ENCODE measurements around the gene EPS15.
"Not testable (repeated sequence)": the region's sequence is repeated elsewhere in the genome, so short reads cannot be mapped to it uniquely, and the experiment has no call there.

EPS15 gene

DNA sequence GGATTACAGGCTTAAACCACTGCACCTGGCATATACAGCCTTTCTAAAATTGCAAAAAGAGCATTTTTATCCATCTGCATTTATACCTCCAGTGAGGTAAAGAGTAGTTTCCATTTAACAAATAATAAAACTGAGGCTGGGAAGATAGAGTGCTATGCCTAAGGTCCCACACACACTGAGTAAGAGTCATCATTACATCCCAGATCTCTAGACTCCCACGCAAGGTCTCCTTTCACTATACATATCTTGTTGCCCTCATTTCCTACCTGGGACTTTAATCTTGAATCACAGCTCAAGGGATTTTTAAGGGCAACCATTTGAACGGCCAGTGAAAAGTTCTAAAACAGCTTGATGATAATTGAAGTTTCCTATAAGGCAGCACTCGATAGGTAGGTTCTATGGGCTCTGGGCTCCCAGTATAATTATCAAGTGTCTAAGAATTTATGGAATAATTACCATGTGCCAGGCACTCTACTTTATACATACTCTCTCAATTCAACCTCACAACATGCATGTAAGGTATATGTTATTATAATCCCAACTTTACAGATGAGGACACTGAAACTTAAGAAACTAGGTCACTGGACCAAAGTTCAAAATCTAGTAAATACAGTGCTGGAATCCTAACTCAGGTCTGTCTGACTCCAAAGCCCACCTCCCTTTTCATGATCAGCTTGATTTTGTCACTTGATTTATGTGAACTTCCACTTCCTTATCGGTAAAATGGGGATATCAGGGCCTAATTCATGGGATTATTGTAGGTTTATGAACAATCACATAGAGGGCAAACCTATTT, 23.3 kb upstream of the EPS15 start:
- no peak for DNase-seq (ENCODE audit: low read depth in 2 of 2)

DNA sequence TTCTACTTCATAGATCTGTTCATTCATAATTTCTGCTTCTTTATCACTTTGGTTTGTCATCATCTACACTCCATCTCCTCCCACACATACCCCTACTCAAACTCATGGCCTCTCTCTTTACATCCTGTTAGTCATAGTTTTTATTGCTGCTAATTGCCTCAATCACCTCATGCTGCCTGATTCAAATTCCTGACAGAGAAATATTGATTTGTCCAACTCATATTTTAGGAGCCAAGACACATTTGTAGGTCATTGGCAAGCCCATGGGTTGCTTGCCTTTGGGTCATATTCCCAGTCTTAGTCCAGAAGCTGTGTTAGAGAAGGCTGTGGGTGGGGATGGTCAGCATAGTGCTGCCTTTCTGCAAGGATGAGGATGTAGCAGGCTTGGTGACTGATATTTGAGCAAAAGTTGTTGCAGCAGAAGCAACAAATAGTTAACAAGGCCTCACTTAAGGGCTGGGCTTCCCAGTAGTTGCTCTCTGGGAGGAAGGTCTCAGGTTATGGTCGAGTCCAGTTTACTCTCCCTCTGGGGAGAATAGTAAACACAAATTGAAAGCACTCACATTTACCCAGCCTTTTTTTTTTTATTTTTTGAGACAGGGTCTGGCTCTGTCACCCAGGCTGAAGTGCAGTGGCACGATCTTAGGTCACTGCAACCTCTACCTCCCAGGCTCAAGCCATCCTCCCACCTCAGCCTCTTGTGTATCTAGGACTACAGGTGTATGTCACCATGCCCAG, 22.4 kb upstream of the EPS15 start:
- no peak for DNase-seq (ENCODE audit: low read depth in 2 of 2)

DNA sequence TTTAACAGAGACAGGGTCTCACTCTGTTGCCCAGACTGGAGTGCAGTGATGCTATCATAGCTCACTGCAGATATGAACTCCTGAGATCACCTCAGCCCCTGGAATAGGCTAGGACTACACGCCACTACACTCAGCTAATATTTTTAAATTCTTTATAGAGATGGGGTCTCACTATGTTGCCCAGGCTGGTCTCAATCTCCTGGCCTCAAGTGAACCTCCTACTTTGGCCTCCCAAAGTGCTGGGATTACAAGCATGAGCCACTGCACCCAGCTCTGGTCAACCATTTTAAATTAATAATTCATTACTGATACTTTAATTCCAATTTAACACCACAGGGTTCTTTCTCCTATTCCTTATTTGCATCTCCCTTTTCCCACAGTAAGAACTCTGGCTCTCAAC, 18.5 kb upstream of the EPS15 start:
- DNase-seq (ENCODE audit: low read depth in 2 of 2) = no peak

DNA sequence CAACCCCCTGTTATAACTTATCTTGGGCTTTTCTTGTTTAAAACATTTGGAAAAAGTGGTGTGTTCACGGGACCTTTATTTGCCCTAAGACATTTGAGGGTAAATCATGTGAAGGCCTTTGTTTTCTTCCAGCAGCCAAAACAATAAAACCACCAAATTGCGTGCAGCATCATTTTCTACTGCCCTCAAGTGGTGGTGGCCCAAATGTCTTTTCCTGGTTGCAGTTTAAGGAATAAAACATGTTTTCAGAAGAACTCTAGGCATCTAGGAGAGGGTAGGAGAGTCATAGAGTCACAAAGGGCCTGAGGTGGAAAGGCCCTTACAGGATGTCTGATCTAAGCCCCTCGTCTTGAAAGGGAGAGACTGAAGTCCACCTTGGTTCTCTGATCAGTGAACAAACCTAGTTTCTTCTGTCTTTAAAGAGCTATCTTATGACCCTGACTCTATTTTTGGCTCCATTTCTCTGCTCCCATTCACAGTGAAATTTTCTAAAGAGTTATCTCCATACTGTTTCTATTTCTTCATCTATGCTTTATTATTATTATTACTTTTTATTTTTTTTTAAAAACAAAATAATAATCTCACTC, 16.0 kb upstream of the EPS15 start:
- DNase-seq (ENCODE audit: low read depth in 2 of 2) = no peak

DNA sequence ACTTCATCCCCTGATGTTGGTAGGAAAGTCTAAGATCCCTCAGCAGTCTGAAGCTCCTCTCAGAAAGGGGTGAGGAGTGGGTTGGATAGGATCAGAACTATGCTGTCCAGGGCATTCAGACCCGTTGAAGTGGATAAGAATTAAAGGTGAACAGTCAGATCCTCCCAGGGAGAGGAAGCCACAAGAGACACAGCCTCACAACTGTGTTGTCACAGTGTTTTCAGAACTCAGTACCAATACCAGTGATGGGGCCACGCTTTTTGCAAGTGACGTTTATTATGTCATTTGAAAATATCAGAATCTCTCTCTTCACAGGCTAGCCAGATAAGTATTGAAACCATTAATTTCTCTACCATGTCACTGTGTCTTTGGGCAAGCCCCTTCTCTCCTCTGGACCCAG, 15.4 kb upstream of the EPS15 start:
- no peak for DNase-seq (ENCODE audit: low read depth in 2 of 2)

DNA sequence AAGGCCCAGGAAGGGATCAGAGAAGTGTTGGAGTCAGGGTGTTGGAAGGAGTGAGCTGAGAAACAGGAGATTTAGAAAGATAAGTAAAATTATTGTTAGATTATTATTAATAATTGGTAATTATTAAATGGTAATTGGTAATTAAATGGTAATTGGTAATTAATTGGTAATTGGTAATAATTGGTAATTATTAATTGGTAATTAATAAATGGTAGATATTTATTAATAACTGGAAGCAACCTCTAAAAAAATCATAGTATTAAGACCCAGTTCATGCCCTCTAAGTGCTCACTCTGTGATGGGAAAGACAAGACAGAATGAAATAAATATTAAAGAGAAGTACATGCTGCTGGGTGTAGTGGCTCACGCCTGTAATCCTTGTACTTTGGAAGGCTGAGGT, 13.8 kb upstream of the EPS15 start:
- no peak for DNase-seq (ENCODE audit: low read depth in 2 of 2)

DNA sequence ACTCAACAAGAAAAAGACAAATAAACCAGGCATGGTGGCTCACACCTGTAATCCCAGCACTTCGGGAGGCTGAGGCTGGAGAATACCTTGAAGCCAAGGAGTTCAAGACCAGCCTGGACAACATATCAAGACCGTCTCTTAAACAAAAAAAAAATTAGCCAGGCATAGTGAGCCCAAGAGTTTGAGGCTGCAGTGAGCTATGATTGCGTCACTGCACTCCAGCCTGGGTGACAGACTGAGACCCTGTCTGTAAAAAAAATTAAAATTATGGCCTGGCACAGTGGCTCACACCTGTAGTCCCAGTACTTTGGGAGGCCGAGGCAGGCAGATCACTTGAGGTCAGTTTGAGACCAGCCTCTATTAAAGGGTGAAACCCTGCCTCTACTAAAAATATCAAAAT, 11.4 kb upstream of the EPS15 start:
- not testable (repeated sequence) for DNase-seq (ENCODE audit: low read depth in 2 of 2)

DNA sequence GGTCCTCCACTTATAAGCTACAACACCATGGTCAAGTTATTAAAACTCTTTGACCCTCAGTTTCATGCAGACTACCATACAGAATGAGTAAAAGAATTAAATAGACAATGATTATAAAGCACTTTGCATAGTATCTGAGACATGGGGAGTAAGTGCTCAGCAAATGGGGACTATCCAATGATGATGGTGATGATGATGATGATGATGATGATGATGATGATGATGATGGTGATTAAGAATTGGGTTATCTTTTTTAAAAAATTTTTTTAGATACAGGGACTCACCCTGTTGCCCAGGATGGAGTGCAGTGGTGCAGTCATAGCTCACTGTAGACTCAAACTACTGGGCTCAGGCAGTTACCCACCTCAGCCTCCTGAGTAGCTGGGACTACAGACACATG, 8.1 kb upstream of the EPS15 start:
- DNase-seq (ENCODE audit: low read depth in 2 of 2) = no peak

DNA sequence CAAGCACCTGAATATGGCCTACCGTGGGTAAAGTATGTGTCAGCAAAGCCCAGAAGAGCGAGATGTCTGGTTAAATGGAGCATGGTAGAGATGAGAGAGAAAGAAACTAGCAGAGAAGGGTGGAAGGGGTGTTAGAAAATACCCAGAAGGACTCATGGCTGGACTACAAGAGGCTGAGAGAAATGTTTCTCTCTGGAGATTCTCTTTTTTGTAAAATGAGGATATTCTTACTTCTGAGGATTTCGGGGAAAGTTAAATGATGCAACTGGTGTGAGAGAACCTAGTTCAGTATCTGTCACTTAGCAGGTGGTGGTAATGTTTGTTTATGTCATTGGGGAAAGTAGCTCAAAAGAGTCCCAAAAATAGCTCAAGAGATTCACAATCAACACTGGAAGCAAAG, 7.2 kb upstream of the EPS15 start:
- no peak for DNase-seq (ENCODE audit: low read depth in 2 of 2)

DNA sequence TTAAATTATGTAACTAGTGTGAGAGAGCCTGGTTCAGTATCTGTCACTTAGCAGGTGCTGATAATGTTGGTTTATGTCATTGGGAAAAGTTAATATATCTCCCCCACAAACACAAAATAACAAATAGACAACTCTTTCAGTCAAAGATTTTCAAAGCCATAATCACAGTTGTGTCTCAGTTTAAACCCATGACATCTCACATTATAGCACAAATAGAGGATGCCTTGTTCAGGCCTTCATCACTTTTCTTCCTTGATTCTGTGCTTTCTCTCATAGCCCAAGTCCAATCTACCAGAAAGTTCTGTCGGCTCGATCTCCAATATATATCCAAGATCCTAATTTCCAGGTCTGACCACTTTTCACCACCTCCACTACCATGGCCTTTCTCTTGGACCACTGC, 6.2 kb upstream of the EPS15 start:
- no peak for DNase-seq (ENCODE audit: low read depth in 2 of 2)

DNA sequence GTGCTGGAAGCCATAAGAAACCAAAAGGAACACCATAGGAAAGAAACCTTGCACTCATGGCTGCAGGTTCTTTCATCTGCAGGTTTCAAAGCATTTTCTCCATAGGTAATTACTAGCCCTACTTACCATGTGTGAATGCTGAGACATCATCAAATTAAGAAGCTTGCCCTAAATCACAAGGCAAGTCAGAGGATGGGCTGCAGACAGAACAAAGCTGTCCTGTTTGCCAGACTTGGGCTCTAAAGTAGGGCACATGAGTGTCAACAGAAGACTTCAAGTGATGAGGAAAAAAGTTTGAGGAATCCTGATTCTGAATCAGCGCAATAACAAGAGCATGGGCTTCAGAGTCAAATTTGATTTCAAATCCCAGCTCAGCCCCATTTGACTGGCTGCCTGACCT, 5.8 kb upstream of the EPS15 start:
- no peak for DNase-seq (ENCODE audit: low read depth in 2 of 2)

DNA sequence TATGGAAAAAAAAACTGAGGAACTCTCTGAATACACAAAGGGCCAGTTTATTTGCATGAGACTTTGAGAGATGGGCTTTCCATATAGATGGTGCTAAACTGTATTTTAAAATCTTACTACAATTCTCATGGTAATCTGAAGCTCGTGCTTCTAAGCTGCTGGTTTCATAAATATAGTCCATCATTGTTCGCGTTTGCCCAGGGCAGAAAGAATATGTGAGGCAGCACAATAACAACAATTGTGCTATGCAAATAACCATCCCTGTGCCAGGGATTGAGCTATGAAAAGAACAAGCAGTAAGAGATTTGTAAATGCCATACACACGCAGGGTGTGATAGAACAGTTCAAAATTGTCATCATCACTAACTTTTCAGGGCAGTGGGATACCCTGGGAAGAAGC, 4.9 kb upstream of the EPS15 start:
- DNase-seq (ENCODE audit: low read depth in 2 of 2) = no peak

DNA sequence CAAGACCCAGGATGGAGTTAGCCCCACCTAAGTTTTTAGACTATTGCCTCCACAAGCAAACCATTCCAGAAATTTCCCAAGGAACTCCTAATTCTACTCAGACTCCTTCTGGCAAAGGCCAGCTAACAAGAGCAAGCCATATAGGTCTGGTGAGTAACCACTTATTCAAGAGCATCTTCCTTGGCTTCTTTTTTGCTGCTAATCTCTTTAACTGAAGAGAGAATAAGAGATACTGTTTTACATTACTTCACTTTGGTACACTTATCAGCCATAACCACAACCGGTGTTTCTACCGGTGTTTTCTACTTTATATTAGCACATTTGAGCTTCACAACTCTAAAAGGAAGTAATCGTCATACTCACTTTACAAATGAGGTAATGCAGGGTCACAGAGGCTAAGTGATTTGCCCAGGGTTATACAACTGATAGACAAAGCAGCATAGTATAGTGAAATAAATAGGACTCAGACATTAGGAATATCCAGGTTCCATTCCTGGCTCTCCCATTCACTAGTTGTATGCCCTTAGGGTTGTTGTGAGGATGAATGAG, 1.7 kb upstream of the EPS15 start:
- no peak for DNase-seq (ENCODE audit: low read depth in 2 of 2)

DNA sequence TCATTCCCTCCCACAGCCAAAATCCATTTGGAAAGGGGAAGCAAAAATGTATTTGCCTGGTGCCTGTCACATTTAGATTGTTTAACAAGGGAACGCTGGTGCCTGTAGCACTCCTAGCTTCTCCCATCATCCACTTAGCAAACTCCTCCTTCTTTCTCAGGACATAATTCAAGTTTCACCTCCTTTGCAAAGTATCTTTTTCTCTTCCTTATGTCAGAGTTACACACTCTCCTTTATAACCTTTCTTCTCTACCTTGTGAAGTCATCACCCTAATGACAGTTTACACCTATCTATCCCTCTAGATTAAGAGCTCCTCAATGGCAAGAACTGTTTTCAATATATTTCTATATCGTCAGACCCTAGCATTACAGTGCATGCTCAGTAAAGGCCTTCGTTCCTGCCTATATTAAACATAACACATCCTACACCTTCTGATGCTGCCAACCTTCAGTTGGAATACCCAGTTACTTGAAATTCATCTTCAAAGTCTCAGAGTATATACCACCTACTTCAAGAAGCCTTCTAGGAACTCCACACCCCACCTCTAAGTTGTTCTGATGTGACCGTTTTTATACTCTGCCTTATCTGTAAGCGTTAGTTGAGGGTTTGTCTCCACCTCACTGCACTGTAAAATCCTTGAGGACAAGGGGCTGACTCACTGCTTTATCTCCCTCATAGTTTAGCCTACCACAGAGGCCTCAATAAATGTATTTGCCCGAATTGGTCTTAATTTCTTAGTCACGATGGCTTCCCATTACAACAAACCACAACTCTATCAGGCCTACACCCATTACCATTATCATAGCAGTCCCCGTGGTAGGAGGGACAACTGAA, 1.0 kb upstream of the EPS15 start:
- DNase-seq (ENCODE audit: low read depth in 2 of 2) = no peak

DNA sequence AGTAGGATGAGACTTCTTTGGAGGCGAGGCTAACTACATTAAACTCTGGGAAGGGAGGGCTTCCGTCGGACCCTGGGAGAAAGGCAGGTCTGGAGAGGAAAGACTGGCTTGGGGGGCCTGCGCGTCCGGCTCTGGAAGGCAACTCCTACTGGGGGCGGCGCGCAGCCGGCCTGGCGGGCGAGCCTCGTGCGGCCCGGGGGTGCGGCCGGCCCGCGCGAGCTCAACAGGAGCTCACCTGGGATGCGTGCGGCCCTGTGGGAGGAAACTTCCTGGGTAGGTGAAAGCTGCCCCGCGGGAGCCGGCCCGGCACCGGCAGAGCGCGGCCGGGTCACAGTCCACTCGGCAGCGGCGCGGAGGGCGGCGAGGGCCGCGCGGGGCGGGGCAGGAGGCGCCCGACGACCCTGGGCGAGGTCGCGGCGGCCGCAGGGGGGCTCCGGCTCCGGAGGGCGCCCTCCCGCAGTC, 449 bp downstream of the EPS15 start:
- peak; percentile 39 for DNase-seq (ENCODE audit: low read depth in 2 of 2)

DNA sequence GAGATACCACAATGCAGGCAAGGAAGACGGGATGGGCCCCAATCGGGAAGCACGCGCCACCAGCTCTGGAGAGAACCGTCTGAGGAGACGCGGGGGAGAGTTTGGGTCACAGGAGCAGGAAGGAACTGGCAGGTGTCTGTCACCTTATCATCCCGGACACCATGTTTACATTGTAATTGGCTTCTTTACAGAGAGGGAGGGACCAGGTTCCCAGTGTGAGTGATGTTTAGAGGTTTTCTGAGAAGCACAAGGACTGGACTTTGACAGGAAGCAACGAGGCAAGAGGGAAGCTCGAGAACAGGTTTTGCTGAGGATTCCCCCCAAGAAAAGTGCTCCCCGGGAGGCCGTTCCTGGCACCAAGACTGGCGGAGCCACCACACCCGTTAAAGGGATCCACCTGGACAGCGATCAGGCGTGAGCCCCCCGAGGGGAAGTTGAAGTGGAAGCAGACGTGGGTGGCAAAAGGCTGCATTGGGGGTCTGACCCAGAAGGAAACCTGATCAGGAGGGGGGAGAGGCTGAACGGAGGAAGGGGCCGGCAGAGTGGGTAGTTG, 957 bp downstream of the EPS15 start:
- DNase-seq (ENCODE audit: low read depth in 2 of 2) = no peak

DNA sequence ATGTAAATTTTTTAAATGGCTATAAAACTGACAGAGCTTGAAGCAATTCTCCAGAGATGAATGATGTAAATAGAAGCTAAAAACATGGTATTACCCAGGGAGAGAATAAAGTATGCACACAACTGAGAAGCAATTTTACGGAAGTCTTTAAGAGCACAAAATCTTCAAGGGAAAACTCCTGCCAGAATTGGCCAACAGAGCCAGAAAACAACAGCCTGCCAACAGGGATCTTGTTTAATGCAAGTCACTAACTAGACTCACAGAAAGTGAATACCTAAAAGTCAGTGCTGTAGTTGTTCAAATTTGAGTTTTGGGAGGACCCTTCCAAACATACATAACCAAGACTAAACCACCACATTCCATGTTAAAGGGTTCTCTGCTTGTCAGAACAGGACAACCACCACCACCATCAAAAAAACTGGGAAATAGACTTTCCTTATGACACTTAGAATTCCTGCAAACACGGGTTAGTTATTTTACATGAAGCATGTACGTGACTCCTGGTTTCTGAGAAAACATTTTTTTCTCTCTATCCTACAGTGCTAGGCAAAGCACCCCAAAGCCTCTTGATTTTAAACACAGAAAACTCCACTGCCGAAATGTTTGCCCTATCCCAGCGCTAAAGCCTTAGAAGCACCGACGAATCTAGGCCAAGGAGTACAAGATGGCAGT, 1.6 kb downstream of the EPS15 start:
- DNase-seq (ENCODE audit: low read depth in 2 of 2) = no peak

DNA sequence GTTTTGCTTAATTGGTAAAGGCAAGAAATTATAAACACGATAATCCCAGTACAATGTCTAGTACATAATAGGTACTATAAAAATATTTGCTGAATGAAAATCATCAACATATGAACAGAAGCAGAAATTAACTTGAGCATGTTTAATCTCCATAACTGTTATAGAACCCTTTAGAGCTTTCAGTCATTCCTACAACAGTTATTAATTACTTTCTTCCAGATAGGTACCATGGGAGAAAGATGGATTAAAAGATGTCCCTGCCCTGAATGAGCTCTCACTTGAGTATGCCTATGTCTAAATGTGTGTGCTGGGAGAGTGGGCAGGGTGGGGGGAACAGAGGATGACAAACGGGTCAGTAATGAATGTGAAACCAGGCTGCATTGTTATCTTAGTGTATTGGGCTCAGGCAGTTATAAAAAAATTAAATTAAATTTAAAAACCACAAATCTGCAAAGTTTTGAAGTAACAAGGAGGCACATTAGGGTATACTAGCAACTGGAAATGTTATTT, 2.4 kb downstream of the EPS15 start:
- DNase-seq (ENCODE audit: low read depth in 2 of 2) = no peak

DNA sequence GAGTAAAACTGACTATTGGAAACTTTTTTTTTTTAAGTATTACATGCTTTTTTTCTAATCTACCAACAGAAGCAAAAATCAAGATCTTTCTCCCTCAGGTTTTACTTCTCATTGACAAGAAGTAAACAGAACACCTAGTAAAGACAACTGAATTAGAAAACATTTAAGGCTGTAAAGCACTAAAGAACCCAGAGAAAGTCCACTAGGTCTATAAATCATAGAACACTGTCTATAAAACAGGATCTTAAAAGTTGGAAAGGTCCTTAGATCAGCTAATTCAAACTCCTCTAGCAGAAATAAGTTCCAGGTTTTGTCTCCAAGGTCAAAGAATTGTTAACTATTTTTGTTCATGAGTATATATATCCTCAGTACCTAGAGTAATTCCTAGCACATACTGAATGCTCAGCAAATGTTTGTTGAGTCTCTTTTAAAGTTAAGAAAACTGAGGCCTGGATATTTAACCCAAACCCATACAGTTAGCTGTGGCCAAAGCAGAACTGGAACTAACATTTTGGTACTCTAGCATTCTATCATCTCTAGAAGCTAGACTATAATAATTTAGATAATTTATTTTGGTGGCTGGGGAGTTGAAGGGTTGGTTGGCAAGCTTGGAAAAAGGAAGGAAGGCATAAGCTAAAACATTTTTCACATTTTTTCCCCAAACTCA, 3.0 kb downstream of the EPS15 start:
- no peak for DNase-seq (ENCODE audit: low read depth in 2 of 2)

DNA sequence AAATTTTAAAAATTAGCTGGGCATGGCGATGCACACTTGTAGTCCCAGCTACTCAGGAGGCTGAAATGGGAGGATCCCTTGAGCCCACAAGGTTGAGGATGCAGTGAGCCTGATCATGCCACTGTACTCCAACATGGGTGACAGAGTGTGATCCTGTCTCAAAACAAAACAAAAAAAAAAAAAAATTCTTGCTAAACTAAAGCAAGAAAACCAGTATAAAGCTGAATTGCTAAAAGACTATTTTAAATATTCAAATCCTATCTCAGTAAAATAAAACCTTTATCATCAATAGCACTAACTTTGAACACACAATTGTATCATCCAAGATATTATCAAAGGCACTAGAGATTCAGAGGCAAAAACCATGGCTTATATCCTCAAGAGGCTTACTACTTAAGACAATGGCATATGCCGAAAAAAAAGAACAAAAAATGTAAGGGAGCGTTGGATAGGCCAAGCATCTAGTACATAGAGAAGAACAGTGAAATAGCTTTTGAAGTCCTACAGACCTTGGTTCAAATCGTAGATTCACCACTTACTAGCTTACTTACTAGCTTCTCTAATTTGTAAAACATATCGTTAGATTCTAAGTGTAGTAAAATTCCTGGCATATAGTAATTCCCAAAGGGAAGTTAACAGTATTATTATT, 3.6 kb downstream of the EPS15 start:
- DNase-seq (ENCODE audit: low read depth in 2 of 2) = no peak
